GM12891 (cell line): ENCODE results near the gene ITGB6.

Experiments used
- POLR2AphosphoS5 ChIP-seq: IDR thresholded peaks from 2 replicates; pipeline ENCODE4 v1.6.1; 2011; ENCODE audit warnings: low read depth, low read length, control low read depth
- TAF1 ChIP-seq: IDR thresholded peaks from 2 replicates; pipeline ENCODE4 v1.6.1; 2011; ENCODE audit warnings: low read depth, low read length, control low read depth

DNA sequence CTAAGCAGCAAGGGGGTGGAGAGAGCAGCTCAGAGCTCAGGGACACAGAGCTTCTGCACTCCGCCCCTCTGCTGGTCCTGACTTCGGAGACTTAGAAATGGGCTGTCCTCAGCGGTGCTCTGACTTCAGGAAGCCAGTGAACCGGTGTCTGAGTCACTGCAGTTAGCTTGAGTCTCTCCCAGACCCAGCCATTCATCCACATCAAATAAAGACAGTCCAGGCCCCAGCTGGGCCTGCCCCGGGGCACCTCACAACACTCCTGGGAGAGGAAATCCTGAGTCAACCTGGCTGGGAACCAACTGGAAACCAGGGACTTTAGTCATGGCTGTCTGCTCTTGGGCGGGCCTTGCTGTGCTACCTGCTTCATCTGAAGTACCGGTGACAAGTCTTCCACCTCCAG, 5.4 kb upstream of the ITGB6 start:
- TF ChIP-seq POLR2AphosphoS5 (no peak), TAF1 (no peak)
